Tibial artery (tissue), 4 donors: ENCODE data around the gene PTPRN2.
"Not testable (repeated sequence)": the region's sequence is repeated elsewhere in the genome, so short reads cannot be mapped to it uniquely, and the experiment has no call there.

Experiments
- DNase-seq, 2 donors: peaks; one replicate each; pipeline ENCODE4 v3.0.0-alpha.2; 2019
- H3K27ac ChIP-seq, 2 donors: fragments of 200-600 bp; sonication (generic) in 1 of 2; 1 replicate in 1 of 2; 2 replicates in 1 of 2; pipeline ENCODE4 v1.5.1; 2018 to 2019; ENCODE audit warnings: mild to moderate bottlenecking in 1 of 2
- H3K27me3 ChIP-seq, 2 donors: fragments of 200-600 bp; sonication (generic) in 1 of 2; one replicate each; pipeline versions ENCODE4 v1.5.1 to v1.6.0; 2016 to 2019
- H3K36me3 ChIP-seq, 3 donors: fragments of 200-600 bp; sonication (generic) in 2 of 3; one replicate each; pipeline ENCODE4 v1.5.1; 2016 to 2019; ENCODE audit warnings: mild to moderate bottlenecking in 2 of 3
- H3K4me1 ChIP-seq, 4 donors: fragments of 200-600 bp; sonication (generic) in 2 of 4; 1 replicate in 3 of 4; 2 replicates in 1 of 4; pipeline ENCODE4 v1.5.1; 2016 to 2019
- H3K4me3 ChIP-seq, 2 donors: fragments of 200-600 bp; sonication (generic) in 1 of 2; 1 replicate in 1 of 2; 2 replicates in 1 of 2; pipeline ENCODE4 v1.5.1; 2018 to 2019; ENCODE audit warnings: mild to moderate bottlenecking in 2 of 2
- H3K9me3 ChIP-seq, 3 donors: fragments of 200-600 bp; sonication (generic) in 1 of 3; one replicate each; pipeline ENCODE4 v1.5.1; 2016 to 2019
- intact Hi-C: fragments of 100-400 bp; cut with DNase I; formaldehyde crosslinking; loops from one replicate; pipeline ENCODE4 v1.15.0; 2023; ENCODE audit warnings: low total_unique reads
- TF ChIP-seq, protein P1 (sequence below), 2 experiments: fragments of 200-600 bp in 1 of 2; fragments of 450-650 bp in 1 of 2; IDR thresholded peaks; one replicate each; pipeline ENCODE4 v1.5.1; 2017 to 2019; ENCODE audit warnings: antibody characterized with exemption in 2 of 2, mild to moderate bottlenecking in 1 of 2, moderate library complexity in 1 of 2

PTPRN2 gene

GRCh38 chr7:158388072-158388471 is 199.6 kb downstream of the PTPRN2 start:
- H3K4me3 ChIP-seq = no peak overlapping the region
- DNase-seq = no peak
- no peak overlapping the region for H3K27ac ChIP-seq
- H3K36me3 ChIP-seq = no peaks in the 10 kb centered on the region
- H3K4me1 ChIP-seq = no peaks in the 10 kb centered on the region
- intact Hi-C loops = no loop called here
- peaks cover 0 to 28% of the 10 kb centered on the region in 2 donors for H3K27me3 ChIP-seq
- TF ChIP-seq, protein P1, sequence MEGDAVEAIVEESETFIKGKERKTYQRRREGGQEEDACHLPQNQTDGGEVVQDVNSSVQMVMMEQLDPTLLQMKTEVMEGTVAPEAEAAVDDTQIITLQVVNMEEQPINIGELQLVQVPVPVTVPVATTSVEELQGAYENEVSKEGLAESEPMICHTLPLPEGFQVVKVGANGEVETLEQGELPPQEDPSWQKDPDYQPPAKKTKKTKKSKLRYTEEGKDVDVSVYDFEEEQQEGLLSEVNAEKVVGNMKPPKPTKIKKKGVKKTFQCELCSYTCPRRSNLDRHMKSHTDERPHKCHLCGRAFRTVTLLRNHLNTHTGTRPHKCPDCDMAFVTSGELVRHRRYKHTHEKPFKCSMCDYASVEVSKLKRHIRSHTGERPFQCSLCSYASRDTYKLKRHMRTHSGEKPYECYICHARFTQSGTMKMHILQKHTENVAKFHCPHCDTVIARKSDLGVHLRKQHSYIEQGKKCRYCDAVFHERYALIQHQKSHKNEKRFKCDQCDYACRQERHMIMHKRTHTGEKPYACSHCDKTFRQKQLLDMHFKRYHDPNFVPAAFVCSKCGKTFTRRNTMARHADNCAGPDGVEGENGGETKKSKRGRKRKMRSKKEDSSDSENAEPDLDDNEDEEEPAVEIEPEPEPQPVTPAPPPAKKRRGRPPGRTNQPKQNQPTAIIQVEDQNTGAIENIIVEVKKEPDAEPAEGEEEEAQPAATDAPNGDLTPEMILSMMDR (IDR thresholded peaks at IDR 0.05) = no peak
- no peaks in the 10 kb centered on the region for H3K9me3 ChIP-seq

DNA sequence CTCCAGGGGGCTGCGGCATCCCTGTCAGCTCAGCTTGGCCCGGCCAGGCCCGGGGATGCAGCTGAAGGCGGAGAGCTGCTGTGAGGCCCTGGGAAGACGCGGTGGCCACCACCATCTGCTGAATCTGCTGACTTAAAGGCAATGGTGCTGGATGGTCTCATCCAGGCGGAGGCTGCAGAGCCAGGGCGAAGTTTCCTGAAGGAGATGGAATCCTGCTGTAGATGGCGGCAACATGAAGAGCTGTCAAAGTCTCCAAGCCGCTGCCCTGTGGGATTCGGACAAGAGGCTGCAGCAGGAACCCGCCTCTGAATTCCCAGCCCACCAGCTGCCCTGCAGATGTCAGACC is 200.1 kb downstream of the PTPRN2 start:
- H3K4me3 ChIP-seq = no peak overlapping the region
- no peaks in the 10 kb centered on the region for H3K9me3 ChIP-seq
- TF ChIP-seq, protein P1 (IDR thresholded peaks at IDR 0.05) = no peak
- intact Hi-C loops = no loop called here
- H3K27me3 ChIP-seq = peaks cover 0 to 28% of the 10 kb centered on the region in 2 donors
- H3K27ac ChIP-seq = no peak overlapping the region
- H3K36me3 ChIP-seq = no peaks in the 10 kb centered on the region
- DNase-seq = no peak
- no peaks in the 10 kb centered on the region for H3K4me1 ChIP-seq

DNA sequence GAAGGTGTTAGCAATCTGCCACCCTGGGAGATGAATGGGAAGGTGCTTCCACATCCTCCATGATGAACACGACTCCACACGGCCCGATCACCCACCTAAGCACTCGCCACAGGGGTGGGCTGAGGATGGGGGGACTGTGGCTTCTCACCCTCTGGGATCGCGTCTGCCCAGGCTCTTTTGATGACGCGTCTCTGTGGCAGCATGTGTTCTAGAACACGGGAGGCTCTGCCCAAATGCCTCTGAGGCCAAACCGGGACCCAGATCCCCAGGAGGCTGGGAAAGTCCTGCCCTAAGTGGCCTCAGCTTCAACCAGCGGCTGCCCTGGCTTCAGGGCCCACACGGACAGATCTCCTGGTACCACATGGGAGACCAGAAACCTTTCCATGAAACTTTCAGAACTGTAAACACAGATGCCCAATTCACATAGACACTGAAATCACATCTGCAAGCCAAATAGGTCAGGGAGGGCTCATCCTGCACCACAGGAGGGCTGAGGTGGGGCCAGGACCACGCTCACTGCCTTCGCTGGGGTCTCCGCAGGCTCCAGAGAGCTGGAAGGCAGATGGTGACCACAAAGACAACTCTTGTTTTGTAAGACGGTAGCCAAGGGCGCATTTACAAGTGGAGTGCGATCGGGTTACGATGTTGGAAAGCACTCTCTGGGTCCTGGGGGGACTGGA is 200.6 kb downstream of the PTPRN2 start:
- H3K9me3 ChIP-seq = no peaks in the 10 kb centered on the region
- no peaks in the 10 kb centered on the region for H3K4me1 ChIP-seq
- no peaks in the 10 kb centered on the region for H3K36me3 ChIP-seq
- DNase-seq = no peak
- no peak overlapping the region for H3K27ac ChIP-seq
- TF ChIP-seq, protein P1 (IDR thresholded peaks at IDR 0.05) = no peak
- H3K4me3 ChIP-seq = no peak overlapping the region
- intact Hi-C loops = no loop called here
- H3K27me3 ChIP-seq = peaks cover 0 to 28% of the 10 kb centered on the region in 2 donors

DNA sequence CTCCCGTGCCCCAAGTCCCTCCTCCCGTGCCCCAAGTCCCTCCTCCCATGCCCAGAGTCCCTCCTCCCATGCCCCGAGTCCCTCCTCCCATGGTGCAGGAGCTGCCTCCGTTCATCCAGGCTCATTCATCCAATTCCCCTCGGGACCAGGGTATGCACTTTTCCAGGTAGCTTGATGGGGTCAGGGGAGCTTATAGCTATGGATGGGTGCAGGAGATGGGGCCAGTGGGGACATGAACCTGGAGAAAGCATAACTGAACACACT is 201.3 kb downstream of the PTPRN2 start:
- no peaks in the 10 kb centered on the region for H3K36me3 ChIP-seq
- H3K27me3 ChIP-seq = peaks cover 0 to 21% of the 10 kb centered on the region in 2 donors
- no peak overlapping the region for H3K27ac ChIP-seq
- TF ChIP-seq, protein P1 (IDR thresholded peaks at IDR 0.05) = no peak
- intact Hi-C loops = no loop called here
- DNase-seq = no peak
- H3K9me3 ChIP-seq = no peaks in the 10 kb centered on the region
- H3K4me1 ChIP-seq = no peaks in the 10 kb centered on the region
- H3K4me3 ChIP-seq = no peak overlapping the region

DNA sequence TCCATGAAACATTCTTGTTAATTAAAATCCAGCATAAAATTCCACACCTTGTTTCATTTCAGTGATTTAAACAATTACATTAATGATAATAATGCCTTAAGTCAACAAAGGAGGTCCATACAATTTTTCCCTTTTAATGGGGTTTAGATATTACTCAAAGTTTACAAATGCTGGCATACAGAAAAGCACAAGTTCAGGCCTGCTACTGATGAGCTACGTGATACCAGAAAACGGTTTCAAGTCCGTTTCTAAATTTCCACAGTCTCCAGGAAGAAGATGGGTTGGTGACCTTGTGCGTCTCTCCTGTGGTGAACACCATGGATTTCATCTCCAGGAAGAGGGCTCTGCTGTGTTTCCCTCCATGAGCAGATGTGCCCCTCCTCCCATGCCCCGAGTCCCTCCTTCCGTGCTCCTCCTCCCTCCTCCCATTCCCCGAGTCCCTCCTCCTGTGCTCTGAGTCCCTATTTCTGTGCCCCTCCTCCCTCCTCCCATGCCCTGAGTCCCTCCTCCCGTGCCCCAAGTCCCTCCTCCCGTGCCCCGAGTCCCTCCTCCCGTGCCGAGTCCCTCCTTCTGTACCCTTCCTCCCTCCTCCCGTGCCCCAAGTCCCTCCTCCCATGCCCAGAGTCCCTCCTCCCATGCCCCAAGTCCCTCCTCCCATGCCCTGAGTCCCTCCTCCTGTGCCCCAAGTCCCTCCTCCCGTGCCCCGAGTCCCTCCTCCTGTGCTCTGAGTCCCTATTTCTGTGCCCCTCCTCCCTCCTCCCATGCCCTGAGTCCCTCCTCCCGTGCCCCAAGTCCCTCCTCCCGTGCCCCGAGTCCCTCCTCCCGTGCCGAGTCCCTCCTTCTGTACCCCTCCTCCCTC is 201.9 kb downstream of the PTPRN2 start:
- H3K9me3 ChIP-seq, H3K4me1 ChIP-seq, H3K36me3 ChIP-seq, H3K4me3 ChIP-seq, H3K27ac ChIP-seq, intact Hi-C loops, DNase-seq: not testable (repeated sequence)
- peaks cover 0 to 20% of the 10 kb centered on the region in 2 donors for H3K27me3 ChIP-seq

GRCh38 chr7:158384746-158385145 is 202.9 kb downstream of the PTPRN2 start:
- intact Hi-C loops = no loop called here
- Histone ChIP-seq H3K27me3 (peaks cover 0 to 15% of the 10 kb centered on the region in 2 donors), H3K27ac (no peak overlapping the region), H3K36me3 (no peaks in the 10 kb centered on the region), H3K4me3 (no peak overlapping the region), H3K4me1 (no peaks in the 10 kb centered on the region), H3K9me3 (no peaks in the 10 kb centered on the region)
- DNase-seq = no peak
- TF ChIP-seq, protein P1 (IDR thresholded peaks at IDR 0.05) = no peak
